Left renal cortex interstitium (tissue), 4 donors: ENCODE data around the gene P2RX4. TPM values are rescaled to one million over a fixed set of nuclear protein-coding genes. Genes with fewer than 3 reads are reported as not detected.
"Not testable (repeated sequence)": the region's sequence is repeated elsewhere in the genome, so short reads cannot be mapped to it uniquely, and the experiment has no call there.

Experiments used
- DNase-seq, 4 donors: peaks; one replicate each; pipeline ENCODE4 v3.0.0-alpha.2; 2013; ENCODE audit warnings: low read depth in 4 of 4, low spot score in 2 of 4, missing footprints in 1 of 4
- polyA plus RNA-seq, 4 donors: library from polyadenylated mRNA; unstranded; fragments of 120-200 nt; gene quantifications; one replicate each; pipeline ENCODE4 v1.2.1, GENCODE V29; 2013; ENCODE audit not compliant: insufficient read length in 4 of 4

The P2RX4 gene
- polyA plus RNA-seq, 4 donors: 30.2 to 38.3 (median 34.4) TPM

DNA sequence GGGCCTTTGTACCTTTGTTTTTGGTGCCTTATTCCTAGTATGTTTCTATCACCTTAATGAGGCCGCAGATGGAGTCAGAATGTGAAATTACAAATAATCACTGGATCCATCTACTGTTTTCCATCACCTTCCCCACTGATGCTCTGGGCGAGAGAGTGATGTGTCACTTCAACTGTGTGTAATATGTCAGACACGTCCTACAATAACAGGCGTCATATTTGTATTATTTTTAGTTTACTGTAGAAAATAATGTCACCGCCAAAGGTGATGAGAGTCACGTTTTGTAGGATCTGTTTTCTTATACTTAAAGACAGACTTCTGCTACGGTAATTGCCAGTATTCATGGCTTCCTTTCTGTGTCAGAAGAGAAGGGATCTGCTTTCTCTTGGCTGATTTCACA lies 22.4 kb upstream of the P2RX4 start:
- DNase-seq: no peak

DNA sequence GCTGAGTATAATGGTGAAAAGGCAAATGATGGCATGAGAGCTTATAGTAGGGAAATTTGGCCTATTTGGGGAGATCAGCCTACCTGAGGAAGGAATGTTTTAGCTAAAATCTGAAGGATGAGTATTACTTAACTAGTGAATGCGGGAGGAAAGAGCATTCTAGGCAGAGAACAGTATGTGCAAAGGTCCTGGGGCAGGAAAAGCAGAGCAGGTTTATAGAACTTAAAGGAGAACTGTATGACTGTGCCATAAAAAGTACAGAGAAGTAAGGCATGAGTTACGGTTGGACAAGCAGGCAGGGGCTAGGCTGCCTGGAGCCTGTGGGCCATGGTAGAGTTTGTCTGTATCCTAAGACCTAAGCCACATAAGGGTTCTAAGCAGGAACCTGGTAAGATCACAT lies 21.7 kb upstream of the P2RX4 start:
- DNase-seq: no peak

DNA sequence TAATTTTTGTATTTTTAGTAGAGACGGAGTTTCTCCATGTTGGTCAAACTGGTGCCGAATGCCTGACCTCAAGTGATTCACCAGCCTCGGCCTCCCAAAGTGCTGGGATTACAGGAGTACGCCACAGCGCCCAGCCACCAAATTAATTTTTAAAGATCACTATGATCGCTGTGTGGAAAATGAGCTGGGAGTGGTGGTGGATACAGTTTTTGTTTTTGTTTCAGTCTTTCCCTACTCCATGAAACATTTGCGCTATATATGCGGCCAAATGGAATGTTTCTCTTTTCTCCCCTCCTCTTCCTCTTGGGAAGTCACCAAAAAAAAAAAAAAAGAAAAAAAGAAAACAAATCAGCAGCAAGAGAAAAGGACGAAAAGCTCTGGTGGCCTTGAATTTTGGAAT lies 20.8 kb upstream of the P2RX4 start:
- no peak for DNase-seq

DNA sequence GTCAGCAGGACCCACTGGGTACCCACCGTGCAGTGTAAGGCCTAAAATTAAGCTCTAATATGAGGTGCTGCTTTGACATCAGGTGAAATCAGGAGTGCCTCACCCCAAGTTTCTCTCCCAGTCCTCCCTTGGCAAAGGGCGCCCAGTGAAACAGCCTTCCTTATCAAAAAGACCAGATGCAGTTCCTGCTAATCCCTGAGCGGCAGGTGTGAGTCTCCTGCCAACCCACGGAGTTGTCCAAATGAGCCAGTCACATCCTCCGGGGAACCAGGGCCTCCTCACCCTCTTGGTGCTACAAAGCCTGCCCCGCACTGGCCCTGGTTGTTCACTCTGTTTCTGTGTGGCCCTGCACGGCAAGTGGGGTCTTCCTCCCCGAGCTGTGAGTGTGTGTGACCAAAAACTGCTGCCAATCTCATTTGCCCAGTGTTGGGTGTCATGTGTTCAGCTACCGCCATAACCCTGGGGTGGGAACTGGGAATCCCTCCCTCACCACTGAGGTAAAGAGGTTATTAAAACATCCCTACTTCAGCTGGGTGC lies 20.2 kb upstream of the P2RX4 start:
- no peak for DNase-seq

DNA sequence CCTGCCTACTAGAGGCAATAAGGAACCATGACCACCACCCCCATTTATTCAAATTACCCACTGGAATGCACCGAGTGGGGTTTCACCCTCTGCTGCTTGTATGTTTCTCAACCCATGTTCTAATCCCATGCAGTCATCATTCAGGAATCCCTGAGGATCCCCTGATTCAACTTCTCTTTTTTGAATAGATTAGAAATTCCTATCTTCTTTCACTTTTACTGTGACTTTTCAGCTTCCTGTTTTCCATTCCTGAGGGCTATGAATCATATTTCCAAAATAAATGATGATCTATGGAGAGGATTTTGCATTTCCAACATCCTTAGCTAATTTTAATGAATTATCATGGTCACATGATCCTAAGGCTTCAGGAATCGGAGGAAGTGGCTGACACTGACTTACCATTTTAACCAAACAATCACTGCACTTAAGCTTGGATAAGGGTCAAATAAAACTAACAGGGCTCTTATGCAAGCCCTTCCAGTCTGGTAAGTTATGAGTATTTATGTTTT lies 19.4 kb upstream of the P2RX4 start:
- no peak for DNase-seq

DNA sequence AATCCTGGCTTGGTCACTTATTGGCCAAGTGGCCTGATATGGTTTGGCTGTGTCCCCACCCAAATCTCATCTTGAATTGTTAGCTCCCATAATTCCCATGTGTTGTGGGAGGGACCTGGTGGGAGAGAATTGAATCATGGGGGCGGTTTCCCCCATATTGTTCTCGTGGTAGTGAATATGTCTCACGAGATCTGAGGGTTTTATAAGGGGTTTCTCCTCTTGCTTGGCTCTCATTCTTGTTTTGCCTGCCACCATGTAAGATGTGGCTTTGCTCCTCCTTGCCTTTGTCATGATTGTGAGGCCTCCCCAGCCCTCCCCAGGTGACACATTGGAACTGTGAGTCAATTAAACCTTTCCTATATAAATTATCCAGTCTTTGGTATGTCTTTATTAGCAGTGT lies 18.8 kb upstream of the P2RX4 start:
- no peak for DNase-seq

DNA sequence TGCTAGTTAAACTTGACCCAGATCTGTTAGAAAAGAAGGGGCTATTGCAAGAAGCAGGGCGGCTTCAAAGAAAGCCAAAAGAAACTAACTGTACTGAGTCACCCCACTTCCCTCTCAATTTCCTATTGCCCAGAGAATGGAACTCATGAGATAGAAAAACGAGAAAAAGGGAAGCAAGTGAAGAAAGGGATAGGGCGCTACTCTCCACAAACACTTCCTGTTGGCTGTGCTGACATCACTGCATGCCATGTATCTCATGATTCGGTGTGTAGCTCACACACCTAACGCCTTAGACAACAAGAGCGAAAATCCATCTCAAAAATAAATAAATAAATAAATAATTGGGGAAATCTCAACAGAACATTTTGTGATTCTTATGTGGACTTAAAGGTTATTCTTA lies 13.0 kb upstream of the P2RX4 start:
- DNase-seq: no peak

DNA sequence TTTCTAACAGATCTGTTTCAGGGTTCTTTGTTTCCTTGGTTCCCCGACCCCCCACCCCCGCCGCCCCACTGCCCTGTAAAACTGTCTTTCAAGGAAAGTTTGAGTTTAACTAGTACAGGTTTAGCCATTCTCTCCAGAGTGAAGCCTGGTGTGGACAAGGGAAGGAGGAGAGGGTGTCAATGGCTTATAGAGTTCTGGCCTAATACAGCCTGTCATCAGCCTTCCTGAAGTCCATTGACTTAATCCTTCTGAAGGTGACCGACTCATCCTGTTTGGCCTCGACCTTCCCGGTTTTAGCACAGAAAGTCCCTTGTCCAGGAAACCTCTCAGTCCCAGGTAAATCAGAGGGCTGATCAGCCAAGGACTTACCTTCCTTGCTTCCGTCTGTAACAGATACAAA lies 11.0 kb upstream of the P2RX4 start:
- no peak for DNase-seq

DNA sequence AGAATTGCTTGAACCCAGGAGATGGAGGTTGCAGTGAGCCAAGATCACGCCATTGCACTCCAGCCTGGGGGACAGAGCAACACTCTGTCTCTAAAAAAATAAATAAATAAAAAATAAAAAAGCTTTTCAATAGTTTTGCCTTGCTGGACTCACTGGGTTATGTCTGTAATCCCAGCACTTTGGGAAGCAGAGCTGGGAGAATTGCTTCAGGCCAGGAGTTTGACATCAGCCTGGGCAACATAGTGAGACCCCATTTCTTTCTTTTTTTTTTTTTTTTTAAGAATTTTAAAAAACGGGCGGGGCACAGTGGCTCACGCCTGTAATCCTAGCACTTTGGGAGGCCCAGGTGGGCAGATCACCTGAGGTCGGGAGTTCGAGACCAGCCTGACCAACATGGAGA lies 8.8 kb upstream of the P2RX4 start:
- DNase-seq: not testable (repeated sequence)

DNA sequence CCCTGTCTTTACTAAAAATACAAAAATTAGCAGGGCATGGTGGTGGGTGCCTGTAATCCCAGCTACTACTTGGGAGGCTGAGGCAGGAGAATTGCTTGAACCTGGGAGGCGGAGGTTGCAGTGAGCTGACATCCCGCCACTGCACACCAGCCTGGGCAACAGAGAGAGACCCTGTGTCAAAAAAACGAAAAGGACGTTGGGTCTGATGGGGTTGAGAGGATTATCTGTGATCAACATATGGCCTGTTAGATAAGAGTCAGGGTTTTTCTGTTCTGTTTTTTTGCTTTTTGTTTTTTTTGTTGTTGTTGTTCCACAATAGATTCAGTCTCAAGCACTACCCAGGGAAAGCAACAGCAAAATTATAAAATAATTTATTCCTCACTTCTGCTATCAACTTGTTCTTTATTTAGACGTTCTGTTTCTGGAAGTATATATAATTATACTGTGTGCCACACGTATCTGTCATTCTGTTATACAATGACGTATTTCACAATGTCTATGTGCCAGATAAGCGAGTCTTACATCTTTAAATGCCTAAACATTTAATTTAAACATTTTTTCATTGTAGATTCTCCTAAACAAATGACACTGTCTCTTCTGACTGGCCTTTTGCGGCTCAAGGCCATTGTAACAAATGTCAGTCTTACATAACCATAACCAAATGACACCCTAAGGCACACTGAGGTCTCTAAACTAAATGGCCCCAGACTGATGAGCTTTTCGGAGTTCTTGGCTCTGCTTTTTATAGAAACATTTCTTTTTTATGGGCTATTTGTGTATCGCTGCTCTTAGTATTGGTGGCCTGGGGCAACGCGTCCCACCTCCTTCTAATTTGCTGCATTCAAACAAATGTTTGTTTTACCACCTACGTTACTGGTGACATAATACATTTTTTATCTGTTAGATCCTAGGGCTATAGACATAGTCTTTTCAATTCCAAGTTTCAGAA lies 7.2 kb upstream of the P2RX4 start:
- DNase-seq: no peak

DNA sequence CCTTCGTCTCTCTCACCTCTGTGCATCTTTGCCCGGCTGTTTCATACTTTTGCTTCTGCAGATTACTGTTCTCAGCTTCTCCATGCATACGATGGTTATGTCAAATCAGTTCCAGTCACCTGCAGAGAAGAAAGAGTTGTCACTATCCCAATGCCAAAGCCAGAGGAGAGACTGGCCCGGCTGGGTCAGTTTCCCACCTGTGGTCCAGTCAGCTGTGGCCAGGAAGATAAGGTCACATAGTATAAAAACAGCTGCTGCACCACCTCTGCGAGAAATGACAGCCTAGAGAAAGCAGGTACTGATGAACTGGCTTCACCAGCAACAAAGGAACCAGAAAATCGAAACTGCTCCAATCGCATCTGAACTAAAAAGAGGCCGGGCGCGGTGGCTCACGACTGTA lies 6.4 kb upstream of the P2RX4 start:
- no peak for DNase-seq

DNA sequence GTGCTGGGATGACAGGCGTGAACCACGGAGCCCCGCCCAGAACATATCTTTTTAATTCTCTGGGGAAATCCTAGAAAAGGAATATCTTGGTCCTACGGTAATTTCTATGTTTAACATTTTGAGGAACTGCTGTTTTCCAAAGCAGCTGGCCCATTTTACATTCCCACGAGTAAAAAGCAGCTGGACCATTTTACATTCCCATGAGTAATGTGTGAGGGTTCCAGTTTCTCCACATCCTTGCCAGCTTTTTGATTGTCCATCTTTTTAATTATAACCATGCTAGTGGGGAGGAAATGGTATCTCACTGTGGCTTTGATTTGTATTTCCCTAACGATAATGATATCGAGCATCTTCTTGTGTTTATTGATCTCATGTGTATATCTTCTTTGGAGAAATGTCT lies 4.4 kb upstream of the P2RX4 start:
- no peak for DNase-seq

DNA sequence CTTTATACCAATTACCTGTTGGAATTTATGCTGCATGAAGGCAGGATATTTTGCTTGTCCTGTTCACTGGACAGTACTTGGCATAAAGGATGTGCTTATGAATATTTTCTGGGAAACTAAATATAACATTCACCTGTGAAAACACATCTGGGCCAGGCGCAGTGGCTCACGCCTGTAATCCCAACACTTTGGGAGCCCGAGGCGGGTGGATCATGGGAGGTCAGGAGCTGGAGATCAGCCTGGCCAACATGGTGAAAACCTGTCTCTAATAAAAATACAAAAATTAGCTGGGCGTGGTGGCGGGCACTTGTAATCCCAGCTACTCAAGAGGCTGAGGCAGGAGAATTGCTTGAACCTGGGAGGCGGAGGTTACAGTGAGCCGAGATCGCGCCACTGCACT lies 1.4 kb upstream of the P2RX4 start:
- not testable (repeated sequence) for DNase-seq

DNA sequence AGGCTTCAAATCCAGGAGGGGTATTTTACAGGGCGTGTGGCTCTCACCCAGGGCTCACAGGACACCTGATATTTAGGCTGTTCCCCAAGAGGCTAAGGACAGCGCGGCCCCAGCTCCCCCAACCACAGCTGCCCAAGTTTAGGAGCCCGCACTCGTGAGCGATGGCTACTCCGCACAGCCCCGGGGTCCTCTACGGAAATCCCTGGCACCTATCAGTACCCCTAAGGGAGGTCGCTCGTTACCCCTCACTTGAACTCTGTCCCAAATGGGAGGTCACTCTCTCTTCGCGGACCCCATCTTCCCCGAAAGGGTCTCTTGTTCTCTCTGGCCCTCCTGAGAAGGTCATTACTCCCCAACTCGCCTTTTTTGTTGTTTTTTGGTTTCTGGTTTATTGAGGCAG lies 708 bp upstream of the P2RX4 start:
- DNase-seq: no peak

DNA sequence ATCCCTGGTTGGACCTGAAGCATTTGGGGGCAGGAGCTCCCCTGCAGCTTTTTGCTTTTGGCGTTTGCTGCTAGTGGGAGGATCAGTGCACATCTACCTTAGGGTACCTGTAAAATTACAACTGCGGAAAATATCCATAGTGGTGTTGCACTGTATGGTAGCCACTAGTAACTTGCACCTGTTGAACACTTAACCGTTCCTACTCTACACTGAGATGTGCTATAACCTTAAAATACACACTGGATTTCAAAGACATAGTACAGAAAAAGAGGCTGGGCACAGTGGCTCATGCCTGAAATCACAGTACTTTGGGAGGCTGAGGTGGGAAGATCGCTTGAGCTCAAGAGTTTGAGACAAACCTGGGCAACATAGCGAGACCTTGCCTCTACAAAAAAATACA lies 2.9 kb downstream of the P2RX4 start:
- DNase-seq: no peak

DNA sequence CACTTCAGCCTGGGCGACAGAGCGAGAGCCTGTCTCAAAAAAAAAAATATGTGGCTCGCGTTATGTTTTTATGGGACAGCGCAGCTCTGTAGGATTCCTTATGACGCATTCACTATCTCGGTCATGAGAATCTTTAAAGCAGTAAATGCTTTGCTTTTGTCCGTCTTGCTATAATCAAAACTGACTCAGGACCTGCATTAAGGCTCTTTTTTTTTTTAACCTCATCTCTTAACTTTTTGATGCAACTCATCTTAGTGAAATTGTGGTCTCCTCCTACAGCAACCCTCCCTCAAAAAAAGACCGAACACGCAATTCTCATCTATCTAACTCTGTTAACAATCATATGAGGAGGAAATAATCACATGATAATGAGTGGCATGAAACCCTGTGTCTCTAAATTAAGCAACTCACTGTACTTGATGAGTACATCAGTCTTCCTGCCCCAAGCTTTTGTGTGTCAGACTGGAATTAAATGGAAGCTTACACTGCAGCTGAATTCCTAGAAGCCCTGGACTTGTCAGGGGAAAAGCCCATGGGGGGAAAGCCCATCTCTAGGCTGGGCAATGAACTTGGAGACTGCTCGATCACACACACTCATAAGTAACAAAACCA lies 4.3 kb downstream of the P2RX4 start:
- no peak for DNase-seq

DNA sequence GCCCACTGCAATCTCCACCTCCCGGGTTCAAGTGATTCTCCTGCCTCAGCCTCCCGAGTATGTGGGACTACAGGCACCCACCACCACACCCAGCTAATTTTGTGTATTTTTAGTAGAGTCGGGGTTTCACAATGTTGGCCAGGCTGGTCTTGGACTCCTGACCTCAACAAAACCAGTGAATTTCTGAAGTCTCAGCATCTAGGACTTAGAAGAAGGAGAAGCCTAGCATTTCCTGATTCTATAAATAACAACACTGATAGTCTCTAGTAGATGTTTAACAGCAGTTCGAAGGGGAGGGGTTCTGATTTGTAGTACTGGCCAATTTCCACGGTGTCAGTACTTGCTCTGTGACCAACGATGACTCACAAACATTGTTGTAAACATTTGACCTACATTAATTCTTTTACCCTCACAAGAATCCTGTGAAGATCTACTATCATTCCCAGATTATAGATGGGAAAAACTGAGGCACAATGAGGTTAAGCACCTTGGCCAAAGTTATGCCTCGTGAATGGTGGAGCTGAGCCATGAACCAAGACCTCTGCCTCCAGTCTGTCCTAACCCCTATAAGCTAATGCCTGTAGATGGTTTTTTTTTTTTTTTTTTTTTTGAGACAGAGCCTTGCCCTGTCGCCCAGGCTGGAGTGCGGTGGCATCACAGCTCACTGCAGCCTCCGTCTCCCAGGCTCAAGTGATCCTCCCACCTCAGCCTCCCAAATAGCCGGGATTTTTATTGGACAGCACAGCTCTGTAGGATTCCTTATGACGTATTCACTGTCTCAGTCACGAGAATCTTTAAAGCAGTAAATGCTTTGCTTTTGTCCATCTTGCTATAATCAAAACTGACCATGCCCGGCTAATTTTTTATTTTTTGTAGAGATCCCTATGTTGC lies 5.2 kb downstream of the P2RX4 start:
- no peak for DNase-seq

DNA sequence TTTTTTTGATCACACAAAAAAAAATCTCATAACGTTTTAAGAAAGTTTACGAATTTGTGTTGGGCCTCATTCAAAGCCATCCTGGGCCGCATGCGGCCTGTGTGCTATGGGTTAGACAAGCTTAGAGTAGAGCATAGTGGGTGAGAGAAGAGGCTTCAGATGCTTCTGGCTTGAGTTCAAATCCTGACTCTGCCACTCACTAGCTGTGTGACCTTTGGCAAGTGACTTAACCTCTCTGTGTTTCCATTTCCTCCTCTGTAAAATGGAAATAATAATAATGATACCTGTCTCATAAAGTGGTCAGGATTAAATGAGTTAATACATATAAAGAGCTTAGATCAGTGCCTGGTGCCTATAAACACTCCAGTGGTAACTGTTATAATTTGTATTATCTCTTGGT lies 6.2 kb downstream of the P2RX4 start:
- DNase-seq: no peak

DNA sequence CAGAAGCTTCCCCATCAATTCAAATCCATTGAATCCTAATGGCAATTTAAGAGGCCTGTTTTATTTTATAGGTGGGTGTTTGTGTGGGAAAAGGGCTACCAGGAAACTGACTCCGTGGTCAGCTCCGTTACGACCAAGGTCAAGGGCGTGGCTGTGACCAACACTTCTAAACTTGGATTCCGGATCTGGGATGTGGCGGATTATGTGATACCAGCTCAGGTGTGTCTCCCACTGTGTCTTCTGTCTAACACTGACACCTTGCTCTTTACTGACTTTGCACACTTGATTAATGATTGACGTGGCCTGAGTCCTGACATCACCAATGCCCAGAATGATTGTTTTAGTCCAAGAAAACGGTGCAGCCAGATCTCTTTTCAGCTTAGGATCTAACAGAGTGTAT lies 7.1 kb downstream of the P2RX4 start:
- no peak for DNase-seq

DNA sequence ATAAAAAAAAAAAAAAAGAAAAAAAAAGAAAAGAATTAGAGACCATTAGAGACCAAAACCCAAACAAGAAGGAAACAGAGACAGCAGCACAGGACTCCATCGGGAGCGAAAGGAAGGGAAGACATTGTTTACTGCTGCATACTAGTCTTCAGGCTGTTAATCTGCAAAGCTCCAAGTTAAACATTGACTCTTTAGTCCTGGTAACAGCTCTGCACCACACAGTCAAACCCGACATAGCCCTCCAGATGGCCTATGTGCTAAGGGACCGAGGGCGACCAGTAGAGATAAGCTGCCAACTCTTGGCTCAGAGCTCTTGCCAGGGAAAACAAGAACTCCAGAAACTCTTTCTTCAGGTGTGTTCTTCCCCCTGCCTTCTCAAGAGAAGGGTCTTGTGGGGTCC lies 7.8 kb downstream of the P2RX4 start:
- DNase-seq: no peak
